ENCODE results near the gene MAP1LC3B2.

DNA sequence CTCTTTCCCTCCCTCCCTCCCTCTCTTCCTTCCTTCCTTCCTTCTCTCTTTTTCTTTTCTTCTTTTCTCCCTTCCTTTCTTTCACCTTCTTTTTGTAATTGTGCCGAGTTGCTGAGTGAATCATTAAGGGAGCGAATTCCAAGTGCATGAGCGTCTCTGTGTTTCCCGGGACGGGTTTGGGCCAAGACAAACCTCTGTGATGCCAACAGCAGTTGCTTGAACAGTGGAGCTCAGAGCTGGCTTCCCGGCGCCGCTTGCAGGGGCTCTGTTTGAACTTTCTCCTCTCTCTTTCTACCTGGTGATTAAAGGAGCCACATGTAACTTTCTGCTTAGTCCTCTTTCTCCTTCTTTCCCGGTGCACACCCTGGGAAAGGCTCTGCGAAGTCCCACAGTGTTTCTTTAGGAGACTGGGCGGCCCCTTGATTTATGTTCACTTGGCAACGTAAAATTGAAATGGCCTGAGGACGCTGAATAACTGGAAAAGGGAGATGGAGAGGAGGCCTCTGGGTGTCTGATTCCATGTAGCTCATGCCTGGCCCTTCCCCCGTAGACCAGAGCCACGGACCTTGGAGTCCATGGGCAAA is 33.7 kb upstream of the MAP1LC3B2 start:
- TF ChIP-seq SPI1 (IDR thresholded peaks at IDR 0.05; ENCODE audit: low read depth, low read length) (no peak), POLR2A (IDR thresholded peaks at IDR 0.05; ENCODE audit: low read depth, low read length) (no peak), POLR2AphosphoS5 (IDR thresholded peaks at IDR 0.05; ENCODE audit: low read depth, low read length) (no peak), TAF1 (IDR thresholded peaks at IDR 0.05; ENCODE audit: low read depth, low read length) (no peak)

All from GM12891 (cell line).